OCI-LY7 (cell line): ENCODE results near the gene PCDHGA2. TPM values are rescaled to one million over a fixed set of nuclear protein-coding genes. Genes with fewer than 3 reads are reported as not detected.

ENCODE experiments used
- BruUV-seq: library from RNA; stranded (reverse); fragments of 400-500 nt; replicated peaks from 2 replicates; lab custom pipeline; 2021; lab: Mats Ljungman, UMichigan
- CTCF ChIA-PET: fragments of 300-600 bp; sonication (Branson Sonifier 250); formaldehyde crosslinking; loops from one replicate; lab custom pipeline; 2022; ENCODE audit warnings: antibody characterized with exemption; ENCODE audit not compliant: unreplicated experiment; lab: Charles Lee
- POLR2A ChIA-PET: fragments of 300-600 bp; sonication (Branson Sonifier 250); formaldehyde crosslinking; loops from one replicate; lab custom pipeline; 2022; ENCODE audit warnings: antibody characterized with exemption; lab: Charles Lee
- DNase-seq: peaks from one replicate; pipeline ENCODE4 v3.0.0-alpha.2; 2015; ENCODE audit warnings: low spot score
- H2AFZ ChIP-seq: fragments of 200-600 bp; sonication (generic), shearing (Covaris generic); 2 replicates; pipeline ENCODE4 v1.6.1; 2014; ENCODE audit warnings: mild to moderate bottlenecking, antibody characterized with exemption, low read length, moderate library complexity
- H3K27ac ChIP-seq: fragments of 200-600 bp; sonication (generic); 2 replicates; pipeline ENCODE4 v1.5.1; 2014; ENCODE audit warnings: mixed run types, low read depth, mild to moderate bottlenecking, moderate library complexity, low read length, inconsistent platforms; ENCODE audit not compliant: poor library complexity, severe bottlenecking
- H3K36me3 ChIP-seq: fragments of 200-600 bp; sonication (generic); 2 replicates; pipeline ENCODE4 v1.6.1; 2014; ENCODE audit warnings: mild to moderate bottlenecking, antibody characterized with exemption, low read length, moderate library complexity, mixed read lengths; ENCODE audit not compliant: insufficient read depth
- H3K4me1 ChIP-seq: fragments of 200-600 bp; sonication (generic); 2 replicates; pipeline ENCODE4 v1.5.1; 2014; ENCODE audit warnings: mild to moderate bottlenecking, low read length; ENCODE audit not compliant: insufficient read depth, poor library complexity, severe bottlenecking
- H3K4me2 ChIP-seq: fragments of 200-600 bp; sonication (generic); 2 replicates; pipeline ENCODE4 v1.6.1; 2014; ENCODE audit warnings: mild to moderate bottlenecking, low read length
- H3K4me3 ChIP-seq: fragments of 200-600 bp; sonication (generic); 2 replicates; pipeline ENCODE4 v1.5.1; 2014; ENCODE audit warnings: mild to moderate bottlenecking, low read depth, low read length; ENCODE audit not compliant: poor library complexity, severe bottlenecking
- H3K79me2 ChIP-seq: fragments of 200-600 bp; sonication (generic); 2 replicates; pipeline ENCODE4 v1.6.1; 2016; ENCODE audit warnings: low read depth, mild to moderate bottlenecking, low read length, moderate library complexity, mixed read lengths; ENCODE audit not compliant: insufficient read depth
- H3K9me2 ChIP-seq: fragments of 200-600 bp; sonication (generic); 2 replicates; pipeline ENCODE4 v1.6.1; 2016; ENCODE audit warnings: mild to moderate bottlenecking, low read length, mixed read lengths; ENCODE audit not compliant: insufficient read depth
- H3K9me3 ChIP-seq: fragments of 200-600 bp; sonication (generic); 2 replicates; pipeline ENCODE4 v1.6.1; 2014; ENCODE audit warnings: mild to moderate bottlenecking, mixed run types, low read length, mixed read lengths
- H4K20me1 ChIP-seq: fragments of 200-600 bp; sonication (generic); 2 replicates; pipeline ENCODE4 v1.6.1; 2014; ENCODE audit warnings: mild to moderate bottlenecking, antibody characterized with exemption, low read length, moderate library complexity, mixed read lengths; ENCODE audit not compliant: insufficient read depth
- CTCF ChIP-seq: fragments of 200-600 bp; sonication (generic); conservative IDR thresholded peaks from 2 replicates; pipeline ENCODE4 v1.5.1; 2014; ENCODE audit warnings: mild to moderate bottlenecking, antibody characterized with exemption, low read length, moderate library complexity, mixed read lengths
- EZH2phosphoT487 ChIP-seq: fragments of 200-600 bp; sonication (generic); IDR thresholded peaks from 2 replicates; pipeline ENCODE4 v1.6.1; 2018; ENCODE audit warnings: low read depth, borderline replicate concordance, mild to moderate bottlenecking, mixed run types, antibody characterized with exemption, low read length, moderate library complexity, mixed read lengths
- intact Hi-C: fragments of 100-400 bp; cut with micrococcal nuclease; formaldehyde crosslinking; loops from one replicate; pipeline ENCODE4 v1.10.0; 2022; ENCODE audit not compliant: unreplicated experiment
- total RNA-seq, 2 experiments: library from RNA; depleted of rRNA in 1 of 2; stranded (reverse); fragments of >200 nt in 1 of 2; shearing (Covaris generic) in 1 of 2; gene quantifications; 2 replicates each; pipeline ENCODE4 v1.2.3, GENCODE V29; 2014 to 2022

PCDHGA2 gene
- total RNA-seq, 2 experiments from 2014 or later, result 0.19 to 0.74 TPM

DNA sequence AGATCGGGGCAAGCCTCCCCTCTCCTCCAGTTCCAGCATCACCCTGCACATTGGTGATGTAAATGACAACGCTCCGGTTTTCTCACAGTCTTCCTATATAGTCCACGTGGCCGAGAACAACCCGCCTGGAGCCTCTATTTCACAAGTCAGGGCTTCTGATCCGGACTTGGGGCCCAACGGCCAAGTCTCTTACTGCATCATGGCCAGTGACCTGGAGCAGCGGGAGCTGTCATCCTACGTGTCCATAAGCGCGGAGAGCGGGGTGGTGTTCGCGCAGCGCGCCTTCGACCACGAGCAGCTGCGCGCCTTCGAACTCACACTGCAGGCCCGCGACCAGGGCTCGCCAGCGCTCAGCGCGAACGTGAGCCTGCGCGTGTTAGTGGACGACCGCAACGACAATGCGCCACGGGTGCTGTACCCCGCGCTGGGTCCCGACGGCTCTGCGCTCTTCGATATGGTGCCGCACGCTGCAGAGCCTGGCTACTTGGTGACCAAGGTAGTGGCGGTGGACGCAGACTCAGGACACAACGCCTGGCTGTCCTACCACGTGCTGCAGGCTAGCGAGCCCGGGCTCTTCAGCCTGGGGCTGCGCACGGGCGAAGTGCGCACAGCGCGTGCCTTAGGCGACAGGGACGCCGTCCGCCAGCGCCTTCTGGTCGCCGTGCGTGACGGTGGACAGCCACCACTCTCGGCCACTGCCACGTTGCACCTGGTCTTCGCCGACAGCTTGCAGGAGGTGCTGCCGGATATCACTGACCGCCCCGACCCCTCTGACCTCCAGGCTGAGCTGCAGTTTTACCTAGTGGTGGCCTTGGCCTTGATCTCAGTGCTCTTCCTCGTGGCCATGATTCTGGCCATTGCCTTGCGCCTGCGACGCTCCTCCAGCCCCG lies 50.8 kb downstream of the PCDHGA2 start:
- peaks cover 8% of the 10 kb centered on the region; the same call in 1 of the 2 replicates for H3K79me2 ChIP-seq
- no peak overlapping the region for H3K4me2 ChIP-seq
- BruUV-seq, result no TSS peak
- no peak for TF ChIP-seq EZH2phosphoT487
- TF ChIP-seq CTCF, result no peak
- no peak overlapping the region for H2AFZ ChIP-seq
- no peaks in the 10 kb centered on the region for H4K20me1 ChIP-seq
- intact Hi-C loops, result no loop called here
- H3K9me2 ChIP-seq, result no peaks in the 10 kb centered on the region
- POLR2A ChIA-PET, result no interaction called here
- no peaks in the 10 kb centered on the region for H3K36me3 ChIP-seq
- no peak overlapping the region for H3K4me3 ChIP-seq
- H3K4me1 ChIP-seq, result peaks cover 7% of the 10 kb centered on the region
- H3K27ac ChIP-seq, result no peak overlapping the region
- H3K9me3 ChIP-seq, result no peaks in the 10 kb centered on the region
- CTCF ChIA-PET, result interaction anchor here (0.6 to 1.3 kb wide), 3 partner anchors 70 to 169 kb away, joined by 3 to 5 read pairs (median 3); partner anchors contain the start of gene TAF7
- no peak for DNase-seq

GRCh38 chr5:141392429-141393198 lies 54.1 kb downstream of the PCDHGA2 start, which contains the start of gene PCDHGA8:
TSS of gene PCDHGA8 (plus strand) at chr5:141392633. CDS start at chr5:141392814, 181 bp downstream.
- Histone ChIP-seq H3K4me3 (peak within 1 kb of the TSS; percentile 25), H3K79me2 (peaks cover 8% of the 10 kb centered on the region; the same call in 1 of the 2 replicates), H3K4me1 (peaks cover 7% of the 10 kb centered on the region), H3K27ac (no peak within 1 kb of the TSS), H3K9me2 (no peaks in the 10 kb centered on the region), H3K9me3 (no peaks in the 10 kb centered on the region), H3K36me3 (no peaks in the 10 kb centered on the region), H2AFZ (no peak within 1 kb of the TSS), H4K20me1 (no peaks in the 10 kb centered on the region), H3K4me2 (peak within 1 kb of the TSS; percentile 40)
- DNase-seq, result peak; percentile 41
- CTCF ChIA-PET, result no interaction called here
- no TSS peak for BruUV-seq
- POLR2A ChIA-PET, result interaction anchor here (1.4 kb wide), 1 partner anchor 12 kb away, joined by 3 read pairs; no protein-coding TSS in a partner anchor
- intact Hi-C loops, result no loop called here
- TF ChIP-seq CTCF, result peak; percentile 84
- no peak for TF ChIP-seq EZH2phosphoT487

Other genes with a start within 250 kb of the PCDHGA2 start
Only the 30 nearest of the 38 such genes appear.
- 0.06 TPM in 1 of 2 replicates, not detected in the other for gene PCDHB9, start 151.6 kb upstream of the PCDHGA2 start, total RNA-seq (2014; rRNA removed; shearing (Covaris generic))
- 0.33 TPM in 1 of 2 replicates, not detected in the other for gene PCDHB9, start 151.6 kb upstream of the PCDHGA2 start, total RNA-seq (2022)
- 0.08 TPM in 1 of 2 replicates, not detected in the other for gene PCDHB10, start 146.4 kb upstream of the PCDHGA2 start, total RNA-seq (2014; rRNA removed; shearing (Covaris generic))
- gene PCDHB10, start 146.4 kb upstream of the PCDHGA2 start, total RNA-seq (2022), result not detected in 2 replicates
- not detected in 2 replicates for gene PCDHB11, start 139.1 kb upstream of the PCDHGA2 start, total RNA-seq (2014; rRNA removed; shearing (Covaris generic))
- gene PCDHB11, start 139.1 kb upstream of the PCDHGA2 start, total RNA-seq (2022), result not detected in 2 replicates
- gene PCDHB12, start 130.0 kb upstream of the PCDHGA2 start, total RNA-seq (2014; rRNA removed; shearing (Covaris generic)), result not detected in 2 replicates
- not detected in 2 replicates for gene PCDHB12, start 130.0 kb upstream of the PCDHGA2 start, total RNA-seq (2022)
- gene PCDHB13, start 124.8 kb upstream of the PCDHGA2 start, total RNA-seq (2014; rRNA removed; shearing (Covaris generic)), result 0.22 TPM in 1 of 2 replicates, not detected in the other
- gene PCDHB13, start 124.8 kb upstream of the PCDHGA2 start, total RNA-seq (2022), result not detected in 2 replicates
- 0.22 TPM in 1 of 2 replicates, not detected in the other for gene PCDHB14, start 115.4 kb upstream of the PCDHGA2 start, total RNA-seq (2014; rRNA removed; shearing (Covaris generic))
- not detected in 2 replicates for gene PCDHB14, start 115.4 kb upstream of the PCDHGA2 start, total RNA-seq (2022)
- not detected in 2 replicates for gene PCDHB15, start 93.4 kb upstream of the PCDHGA2 start, total RNA-seq (2014; rRNA removed; shearing (Covaris generic))
- not detected in 2 replicates for gene PCDHB15, start 93.4 kb upstream of the PCDHGA2 start, total RNA-seq (2022)
- gene SLC25A2, start 34.7 kb upstream of the PCDHGA2 start, total RNA-seq (2014; rRNA removed; shearing (Covaris generic)), result 0.16 and 0.95 TPM in 2 replicates
- 0.70 and 1.6 TPM in 2 replicates for gene SLC25A2, start 34.7 kb upstream of the PCDHGA2 start, total RNA-seq (2022)
- gene TAF7, start 18.0 kb upstream of the PCDHGA2 start, total RNA-seq (2014; rRNA removed; shearing (Covaris generic)), result 115 and 126 TPM in 2 replicates
- gene TAF7, start 18.0 kb upstream of the PCDHGA2 start, total RNA-seq (2022), result 103 and 113 TPM in 2 replicates
- gene PCDHGA1, start 8.2 kb upstream of the PCDHGA2 start, total RNA-seq (2014; rRNA removed; shearing (Covaris generic)), result 1.3 and 1.8 TPM in 2 replicates
- 1.7 and 1.9 TPM in 2 replicates for gene PCDHGA1, start 8.2 kb upstream of the PCDHGA2 start, total RNA-seq (2022)
- gene PCDHGA3, start 5.1 kb downstream of the PCDHGA2 start, total RNA-seq (2014; rRNA removed; shearing (Covaris generic)), result 0.21 and 0.25 TPM in 2 replicates
- gene PCDHGA3, start 5.1 kb downstream of the PCDHGA2 start, total RNA-seq (2022), result 0.36 and 0.65 TPM in 2 replicates
- 2.8 and 4.1 TPM in 2 replicates for gene PCDHGB1, start 11.3 kb downstream of the PCDHGA2 start, total RNA-seq (2014; rRNA removed; shearing (Covaris generic))
- 2.8 and 3.0 TPM in 2 replicates for gene PCDHGB1, start 11.3 kb downstream of the PCDHGA2 start, total RNA-seq (2022)
- 1.9 and 3.5 TPM in 2 replicates for gene PCDHGA4, start 16.3 kb downstream of the PCDHGA2 start, total RNA-seq (2014; rRNA removed; shearing (Covaris generic))
- gene PCDHGA4, start 16.3 kb downstream of the PCDHGA2 start, total RNA-seq (2022), result 1.8 and 1.9 TPM in 2 replicates
- 8.3 and 9.3 TPM in 2 replicates for gene PCDHGB2, start 21.2 kb downstream of the PCDHGA2 start, total RNA-seq (2014; rRNA removed; shearing (Covaris generic))
- gene PCDHGB2, start 21.2 kb downstream of the PCDHGA2 start, total RNA-seq (2022), result 9.2 and 10.9 TPM in 2 replicates
- 5.2 and 6.1 TPM in 2 replicates for gene PCDHGA5, start 25.4 kb downstream of the PCDHGA2 start, total RNA-seq (2014; rRNA removed; shearing (Covaris generic))
- gene PCDHGA5, start 25.4 kb downstream of the PCDHGA2 start, total RNA-seq (2022), result 4.6 and 4.9 TPM in 2 replicates
- 3.5 and 5.8 TPM in 2 replicates for gene PCDHGB3, start 31.5 kb downstream of the PCDHGA2 start, total RNA-seq (2014; rRNA removed; shearing (Covaris generic))
- gene PCDHGB3, start 31.5 kb downstream of the PCDHGA2 start, total RNA-seq (2022), result 6.1 and 6.3 TPM in 2 replicates
- 6.3 and 7.2 TPM in 2 replicates for gene PCDHGA6, start 35.1 kb downstream of the PCDHGA2 start, total RNA-seq (2014; rRNA removed; shearing (Covaris generic))
- gene PCDHGA6, start 35.1 kb downstream of the PCDHGA2 start, total RNA-seq (2022), result 5.5 and 6.2 TPM in 2 replicates
- gene PCDHGA7, start 44.0 kb downstream of the PCDHGA2 start, total RNA-seq (2014; rRNA removed; shearing (Covaris generic)), result 4.7 and 6.4 TPM in 2 replicates
- 5.6 TPM in 2 replicates for gene PCDHGA7, start 44.0 kb downstream of the PCDHGA2 start, total RNA-seq (2022)
- gene PCDHGB4, start 48.9 kb downstream of the PCDHGA2 start, total RNA-seq (2014; rRNA removed; shearing (Covaris generic)), result 8.7 and 9.3 TPM in 2 replicates
- gene PCDHGB4, start 48.9 kb downstream of the PCDHGA2 start, total RNA-seq (2022), result 6.5 and 6.9 TPM in 2 replicates
- 5.0 and 5.3 TPM in 2 replicates for gene PCDHGA8, start 53.9 kb downstream of the PCDHGA2 start, total RNA-seq (2014; rRNA removed; shearing (Covaris generic))
- 3.8 and 4.7 TPM in 2 replicates for gene PCDHGA8, start 53.9 kb downstream of the PCDHGA2 start, total RNA-seq (2022)
- gene PCDHGB5, start 59.2 kb downstream of the PCDHGA2 start, total RNA-seq (2014; rRNA removed; shearing (Covaris generic)), result 3.8 and 5.1 TPM in 2 replicates
- 7.1 and 8.6 TPM in 2 replicates for gene PCDHGB5, start 59.2 kb downstream of the PCDHGA2 start, total RNA-seq (2022)
- gene PCDHGA9, start 64.0 kb downstream of the PCDHGA2 start, total RNA-seq (2014; rRNA removed; shearing (Covaris generic)), result 3.7 and 5.9 TPM in 2 replicates
- 5.2 and 5.7 TPM in 2 replicates for gene PCDHGA9, start 64.0 kb downstream of the PCDHGA2 start, total RNA-seq (2022)
- 3.2 and 4.7 TPM in 2 replicates for gene PCDHGB6, start 69.3 kb downstream of the PCDHGA2 start, total RNA-seq (2014; rRNA removed; shearing (Covaris generic))
- 4.1 and 4.5 TPM in 2 replicates for gene PCDHGB6, start 69.3 kb downstream of the PCDHGA2 start, total RNA-seq (2022)
- 2.7 and 4.9 TPM in 2 replicates for gene PCDHGA10, start 74.2 kb downstream of the PCDHGA2 start, total RNA-seq (2014; rRNA removed; shearing (Covaris generic))
- 3.4 and 3.9 TPM in 2 replicates for gene PCDHGA10, start 74.2 kb downstream of the PCDHGA2 start, total RNA-seq (2022)
- 3.3 and 3.9 TPM in 2 replicates for gene PCDHGB7, start 78.9 kb downstream of the PCDHGA2 start, total RNA-seq (2014; rRNA removed; shearing (Covaris generic))
- gene PCDHGB7, start 78.9 kb downstream of the PCDHGA2 start, total RNA-seq (2022), result 4.5 and 5.4 TPM in 2 replicates
- 4.8 and 6.8 TPM in 2 replicates for gene PCDHGA11, start 82.3 kb downstream of the PCDHGA2 start, total RNA-seq (2014; rRNA removed; shearing (Covaris generic))
- gene PCDHGA11, start 82.3 kb downstream of the PCDHGA2 start, total RNA-seq (2022), result 3.4 and 4.1 TPM in 2 replicates
- 2.6 and 3.9 TPM in 2 replicates for gene PCDHGA12, start 91.7 kb downstream of the PCDHGA2 start, total RNA-seq (2014; rRNA removed; shearing (Covaris generic))
- 3.0 and 3.4 TPM in 2 replicates for gene PCDHGA12, start 91.7 kb downstream of the PCDHGA2 start, total RNA-seq (2022)
- 20.4 and 27.2 TPM in 2 replicates for gene PCDHGC3, start 137.2 kb downstream of the PCDHGA2 start, total RNA-seq (2014; rRNA removed; shearing (Covaris generic))
- 59.7 and 60.0 TPM in 2 replicates for gene PCDHGC3, start 137.2 kb downstream of the PCDHGA2 start, total RNA-seq (2022)
- 6.3 and 8.4 TPM in 2 replicates for gene PCDHGC4, start 146.3 kb downstream of the PCDHGA2 start, total RNA-seq (2014; rRNA removed; shearing (Covaris generic))
- 6.4 and 7.0 TPM in 2 replicates for gene PCDHGC4, start 146.3 kb downstream of the PCDHGA2 start, total RNA-seq (2022)
- 3.0 and 4.4 TPM in 2 replicates for gene PCDHGC5, start 150.3 kb downstream of the PCDHGA2 start, total RNA-seq (2014; rRNA removed; shearing (Covaris generic))
- 5.0 and 5.4 TPM in 2 replicates for gene PCDHGC5, start 150.3 kb downstream of the PCDHGA2 start, total RNA-seq (2022)